GM13977 (cell line): ENCODE measurements around the gene HAP1.
"Not testable (repeated sequence)": the region's sequence is repeated elsewhere in the genome, so short reads cannot be mapped to it uniquely, and the experiment has no call there.

Experiments
- DNase-seq: peaks from one replicate; pipeline ENCODE4 v3.0.0; 2012; ENCODE audit warnings: low spot score
- CTCF ChIP-seq: IDR thresholded peaks from 2 replicates; pipeline ENCODE4 v1.5.1; 2012; ENCODE audit warnings: mild to moderate bottlenecking, control low read depth; ENCODE audit not compliant: insufficient read depth; ENCODE audit errors: extremely low read depth, missing control alignments
- in situ Hi-C: fragments of 300-500 bp; cut with MboI; formaldehyde crosslinking; loops from one replicate; pipeline ENCODE4 v1.12.0; 2022; ENCODE audit warnings: low sequenced_read_pairs, low pct_unique_long_range_greater_than_20kb, mixed read lengths, inconsistent platforms; ENCODE audit not compliant: unreplicated experiment

HAP1 gene

GRCh38 chr17:41676058-41676419 is 58.4 kb downstream of the HAP1 start:
- DNase-seq: no peak
- in situ Hi-C loops: no loop called here
- no peak for TF ChIP-seq CTCF

- DNase-seq, in situ Hi-C loops: not testable (repeated sequence)
Measured at GRCh38 chr17:41675157-41676057, 59.0 kb downstream of the HAP1 start.
